H4 (cell line): ENCODE results near the gene PRR30. TPM values are rescaled to one million over a fixed set of nuclear protein-coding genes. Genes with fewer than 3 reads are reported as not detected.
"Not testable (repeated sequence)": the region's sequence is repeated elsewhere in the genome, so short reads cannot be mapped to it uniquely, and the experiment has no call there.

ENCODE experiments used
- DNase-seq: peaks from one replicate; pipeline ENCODE4 v3.0.0-alpha.2; 2015; ENCODE audit warnings: low spot score
- total RNA-seq: library from RNA; depleted of rRNA; stranded (reverse); fragments of >200 nt; shearing (Covaris generic); gene quantifications from 2 replicates; pipeline ENCODE4 v1.2.3, GENCODE V29; 2014; rRNA removed

Gene PRR30
- total RNA-seq = not detected in 2 replicates

DNA sequence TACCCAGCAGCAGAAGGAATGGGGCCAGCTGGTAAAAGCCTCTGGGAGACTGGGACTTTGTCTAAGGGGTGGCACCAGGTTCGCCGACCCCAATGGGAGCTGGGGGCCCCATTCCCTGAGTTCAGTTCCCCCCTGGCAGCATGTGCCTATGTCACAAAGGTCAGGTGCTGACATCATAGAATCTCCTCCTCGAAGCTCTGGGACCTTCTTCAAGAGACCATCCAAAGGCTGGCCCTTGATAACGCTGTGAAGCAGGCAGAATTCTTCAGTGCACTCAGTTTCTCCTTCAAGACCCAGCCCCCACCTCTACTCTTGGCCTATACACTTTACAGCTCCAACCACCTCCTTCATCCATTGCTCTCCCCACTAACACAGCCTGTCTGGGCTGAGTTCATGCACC is at the start of gene PRR30:
Gene PRR30, minus strand, starts transcription at position 101 of the 400 bp plus-strand sequence. CDS start 1,081 bp downstream, outside the sequence.
- DNase-seq = no peak

DNA sequence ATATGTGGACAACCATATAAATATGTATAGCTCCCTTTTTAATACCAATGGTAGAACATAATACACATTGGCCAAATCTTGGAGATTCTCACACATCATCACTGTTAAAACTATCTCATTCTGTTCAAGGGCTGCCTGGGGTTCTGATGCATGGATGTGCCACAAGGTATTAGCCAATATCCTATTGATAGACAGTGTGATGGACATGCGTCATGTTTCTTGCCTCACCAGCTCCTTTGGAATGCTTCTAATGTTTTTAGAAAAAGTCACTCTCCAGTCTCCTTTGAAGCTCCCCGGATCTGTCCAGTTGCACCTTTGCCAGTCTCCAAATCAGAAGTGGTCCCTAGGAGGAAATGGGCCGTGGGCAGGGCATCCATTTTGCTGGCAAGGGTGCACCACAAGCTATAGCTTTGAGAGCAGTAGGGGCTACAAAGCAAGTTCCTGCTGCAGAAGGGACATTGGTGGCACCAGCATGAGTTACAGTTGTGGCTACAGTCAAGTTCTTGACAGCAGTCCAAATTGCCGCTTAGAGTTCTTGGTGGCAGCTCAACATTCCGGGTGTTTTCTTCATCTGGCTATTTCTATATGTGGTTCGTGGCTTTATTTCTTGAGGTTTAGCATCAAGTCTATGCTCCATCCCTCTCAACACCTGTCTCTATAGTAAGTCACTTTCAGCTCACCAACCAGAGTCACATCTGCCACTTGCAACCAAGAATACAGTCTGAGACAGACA is 47.6 kb upstream of the PRR30 start:
- no peak for DNase-seq

GRCh38 chr2:27185331-27186026 is 46.3 kb upstream of the PRR30 start:
- peak; percentile 70 for DNase-seq

DNA sequence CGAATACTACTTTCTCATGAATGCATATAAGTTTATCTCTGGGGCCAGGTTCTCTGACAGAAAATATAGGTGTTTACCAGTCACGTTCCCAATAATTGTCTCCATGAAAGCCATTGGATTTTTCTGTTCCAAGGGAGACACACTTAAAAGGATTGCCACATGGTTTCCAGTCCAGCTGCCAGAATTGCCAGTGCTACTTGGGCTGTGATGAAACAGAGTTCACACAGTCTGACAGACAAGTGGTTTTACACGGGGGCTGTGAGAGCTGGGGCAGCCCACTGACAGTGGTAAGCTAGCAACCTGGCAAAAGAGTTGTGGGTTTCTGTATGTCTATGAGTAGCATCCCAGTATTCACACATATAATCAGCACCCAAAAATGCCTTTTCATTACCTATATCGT is 44.9 kb upstream of the PRR30 start:
- no peak for DNase-seq

DNA sequence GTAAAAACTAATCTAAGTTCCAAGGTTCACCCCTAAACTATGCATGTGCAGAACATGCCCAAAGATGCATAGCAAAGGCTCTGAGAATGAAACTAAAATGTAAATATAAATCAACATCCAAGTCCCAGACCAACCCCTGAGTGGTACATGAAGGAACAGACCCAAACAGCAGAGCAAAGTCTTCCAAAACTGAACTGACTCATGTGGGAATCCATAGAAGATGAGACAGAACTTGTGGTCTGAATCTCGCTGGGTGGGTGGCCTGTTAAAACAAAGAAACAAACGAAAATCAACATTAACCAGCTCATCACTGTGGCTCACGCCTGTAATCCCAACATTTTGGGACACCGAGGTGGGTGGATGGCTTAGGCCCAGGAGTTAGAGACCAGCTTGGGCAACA is 43.1 kb upstream of the PRR30 start:
- no peak for DNase-seq

GRCh38 chr2:27179344-27180000 is 40.3 kb upstream of the PRR30 start:
- DNase-seq = no peak

DNA sequence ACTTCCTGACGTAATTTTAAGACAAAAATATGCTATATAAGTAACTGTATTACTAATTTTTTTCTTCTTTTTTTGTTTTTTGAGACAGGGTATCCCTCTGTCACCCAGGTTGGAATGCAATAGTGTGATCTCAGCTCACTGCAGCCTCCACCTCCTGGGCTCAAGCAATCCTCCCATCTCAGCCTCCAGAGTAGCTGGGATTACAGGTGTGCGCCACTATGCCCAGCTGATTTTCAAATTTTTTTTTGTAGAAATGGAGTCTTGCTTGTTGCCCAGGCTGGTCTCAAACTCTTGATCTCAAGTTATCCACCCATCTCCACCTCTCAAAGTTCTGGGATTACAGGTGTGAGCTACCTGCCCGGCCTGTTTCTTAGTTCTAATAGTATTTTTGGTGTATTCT is 39.3 kb upstream of the PRR30 start:
- DNase-seq = no peak

- DNase-seq = no peak
Observed at GRCh38 chr2:27177441-27178351, 38.5 kb upstream of the PRR30 start.

DNA sequence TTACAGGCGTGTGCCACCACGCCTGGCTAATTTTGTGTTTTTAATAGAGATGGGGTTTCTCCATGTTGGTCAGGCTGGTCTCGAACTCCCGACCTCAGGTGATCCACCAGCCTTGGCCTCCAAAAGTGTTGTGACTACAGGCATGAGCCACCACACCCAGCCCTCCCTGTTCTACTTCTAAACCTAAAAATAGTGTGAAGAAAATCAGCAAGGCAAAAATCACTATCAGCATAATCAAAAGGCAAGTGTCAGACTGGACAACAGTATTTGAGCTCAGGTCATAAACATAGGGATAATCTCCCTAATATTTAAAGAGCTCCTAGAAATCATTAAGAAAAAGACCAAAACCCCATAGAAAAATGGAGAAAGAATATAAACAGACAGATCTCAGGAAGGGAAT is 36.6 kb upstream of the PRR30 start:
- not testable (repeated sequence) for DNase-seq

DNA sequence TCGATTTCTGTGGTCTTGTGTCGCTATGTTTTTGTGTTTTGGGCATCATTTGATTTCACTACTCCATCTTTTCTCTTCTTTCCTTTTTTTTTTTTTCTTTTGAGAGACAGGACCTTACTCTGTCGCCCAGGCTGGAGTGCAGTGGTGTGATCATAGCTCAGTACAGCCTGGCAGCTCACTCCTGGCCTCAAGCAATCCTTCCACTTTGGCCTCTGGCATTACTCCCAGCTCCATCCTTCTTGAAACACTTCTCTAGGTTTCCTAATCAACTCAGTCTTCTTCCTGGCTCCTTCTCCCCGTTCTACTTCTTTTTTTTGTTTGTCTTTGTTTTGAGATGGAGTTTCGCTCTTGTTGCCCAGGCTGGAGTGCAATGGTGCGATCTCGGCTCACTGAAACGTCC is 36.1 kb upstream of the PRR30 start:
- DNase-seq = no peak

DNA sequence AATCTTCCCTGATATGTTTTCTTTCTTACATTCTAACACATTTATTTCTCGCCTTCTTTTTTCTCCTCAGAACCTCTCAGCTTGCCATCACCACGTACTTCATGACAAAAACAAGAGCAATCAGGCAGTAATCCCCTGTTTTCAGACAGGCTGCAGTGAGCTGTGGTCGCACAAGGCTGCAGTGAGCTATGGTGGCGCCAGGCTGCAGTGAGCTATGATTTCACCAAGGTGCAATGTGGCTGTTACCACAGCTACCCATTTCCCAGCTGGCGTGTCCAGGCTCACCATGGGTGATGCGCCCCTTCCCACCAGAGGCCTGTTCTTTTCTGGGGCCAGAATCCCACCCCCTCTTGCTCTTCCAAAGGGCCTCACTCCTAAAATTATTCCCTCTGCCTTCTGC is 35.4 kb upstream of the PRR30 start:
- peak; percentile 43 for DNase-seq

DNA sequence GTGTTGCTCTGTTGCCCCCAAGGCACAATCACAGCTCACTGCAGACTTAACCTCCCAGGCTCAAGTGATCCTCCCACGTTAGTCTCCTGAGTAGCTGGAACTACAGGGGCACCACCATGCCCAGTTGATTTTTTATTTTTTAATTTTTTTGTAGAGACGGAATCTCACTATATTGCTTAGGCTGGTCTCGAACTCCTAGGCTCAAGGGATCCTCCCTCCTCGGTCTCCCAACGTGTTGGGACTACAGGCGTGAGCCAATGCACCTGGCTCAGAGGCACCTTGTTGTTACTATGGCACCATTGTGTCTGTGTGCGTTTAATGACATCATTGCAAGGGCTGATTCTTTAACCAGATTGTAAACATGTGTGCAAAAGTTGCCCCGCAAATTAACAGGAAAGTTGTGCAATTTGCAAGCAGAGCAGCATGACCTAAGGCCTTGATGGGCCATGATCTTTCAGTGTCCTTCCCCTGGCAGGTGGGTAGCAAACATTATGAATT is 32.2 kb upstream of the PRR30 start:
- DNase-seq = no peak

GRCh38 chr2:27170581-27171337 is 31.5 kb upstream of the PRR30 start:
- DNase-seq = no peak

GRCh38 chr2:27164960-27165763 is 26.0 kb upstream of the PRR30 start:
- DNase-seq = no peak

DNA sequence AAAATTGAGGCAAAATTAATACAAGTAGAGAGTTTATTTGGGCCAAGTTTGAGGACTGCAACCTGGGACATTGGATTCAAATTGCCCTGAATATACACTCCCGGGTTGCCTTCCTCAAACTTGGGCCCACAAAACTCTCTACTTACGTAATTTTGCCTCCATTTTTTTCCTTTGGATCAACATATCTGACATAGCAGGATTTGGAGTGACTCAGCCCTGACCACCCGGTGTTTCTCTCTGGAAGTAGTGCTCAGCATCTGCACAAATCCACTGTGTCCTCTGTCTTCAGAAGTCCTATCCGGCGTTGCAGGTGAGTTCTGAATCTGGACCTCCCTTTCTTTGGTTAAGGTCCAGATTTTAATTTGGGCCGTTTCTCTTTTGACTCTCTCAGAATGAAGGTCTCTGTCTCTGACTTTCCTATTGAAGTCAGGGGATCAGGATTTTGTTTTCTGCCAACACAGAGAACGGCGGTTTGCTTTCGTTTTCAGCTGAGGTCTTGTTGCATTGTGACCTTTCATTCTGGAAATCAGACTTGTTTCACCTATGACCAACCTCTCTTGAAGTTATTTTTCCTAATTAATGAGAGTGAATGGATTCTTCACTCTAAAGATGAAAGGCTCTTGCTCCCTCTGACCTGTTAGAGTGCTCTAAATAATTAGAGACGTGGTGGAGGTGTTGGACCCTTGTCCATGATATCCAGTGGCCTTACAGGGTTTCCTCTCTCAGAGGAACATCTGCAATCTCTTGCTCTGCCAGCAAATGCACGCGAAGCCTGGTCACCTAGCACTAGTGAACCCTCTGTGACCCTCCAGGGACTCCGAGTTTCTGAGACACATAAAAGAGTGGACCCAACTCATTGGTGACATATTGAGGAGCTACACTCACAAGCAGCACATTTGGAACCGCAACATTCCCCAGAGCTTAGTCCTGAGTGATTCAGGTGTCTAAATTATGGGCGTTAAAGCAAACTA is 23.2 kb upstream of the PRR30 start:
- peak; percentile 20 for DNase-seq

- no peak for DNase-seq
Observed at GRCh38 chr2:27160191-27160590, 21.0 kb upstream of the PRR30 start.

DNA sequence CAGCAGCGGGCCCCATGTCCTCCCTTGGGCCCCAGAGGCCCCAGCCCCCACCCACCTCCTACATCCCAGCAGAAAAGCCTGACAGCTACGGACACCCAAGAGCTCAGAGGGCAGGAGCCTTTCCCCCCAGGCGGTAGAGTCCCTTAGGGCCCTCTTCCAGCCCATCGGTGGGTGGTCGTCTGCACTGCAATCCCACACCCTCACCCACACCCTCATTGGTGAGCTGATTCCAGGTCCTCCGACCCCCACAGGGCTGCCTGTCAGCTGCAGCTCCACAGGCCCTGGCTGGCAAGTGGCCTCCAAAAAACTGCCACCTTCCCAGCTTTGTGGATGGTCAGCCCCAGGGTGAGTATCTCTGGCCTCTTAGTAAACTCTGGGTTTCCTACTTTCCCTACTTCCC is 20.1 kb upstream of the PRR30 start:
- no peak for DNase-seq

- DNase-seq = no peak
Observed at GRCh38 chr2:27158468-27158867, 19.3 kb upstream of the PRR30 start.

DNA sequence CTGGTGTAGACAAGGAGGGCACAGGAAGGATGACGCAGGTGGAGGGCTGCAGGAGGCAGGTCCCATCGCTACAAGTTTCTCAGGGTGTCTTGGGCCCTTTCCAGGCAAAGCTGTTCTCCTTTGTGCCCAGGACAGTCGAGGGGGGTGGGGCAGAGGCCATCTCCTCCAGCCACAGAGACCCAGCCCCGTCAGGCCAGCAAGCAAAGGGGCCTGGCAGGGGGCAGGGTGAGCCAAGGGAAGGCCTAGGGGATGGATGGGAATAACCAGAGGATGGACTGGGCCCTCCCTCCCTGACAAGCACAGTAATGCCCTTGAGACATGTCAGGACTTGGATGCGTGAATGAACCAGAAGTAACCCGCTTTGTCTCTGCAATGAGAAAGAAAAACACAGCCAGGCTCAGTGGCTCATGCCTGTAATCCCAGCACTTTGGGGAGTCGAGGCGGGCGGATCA is 15.9 kb upstream of the PRR30 start:
- DNase-seq = no peak
